PC-9 (cell line): Measurements from ENCODE around the gene OR51B2. TPM values are rescaled to one million over a fixed set of nuclear protein-coding genes. Genes with fewer than 3 reads are reported as not detected.

Experiments
- BruUV-seq: library from RNA; stranded (reverse); fragments of 400-500 nt; replicated peaks from 2 replicates; lab custom pipeline; 2021; lab: Mats Ljungman, UMichigan
- CTCF ChIA-PET: fragments of 300-600 bp; sonication (Branson Sonifier 250); formaldehyde crosslinking; loops from one replicate; lab custom pipeline; 2022; ENCODE audit warnings: antibody characterized with exemption; lab: Charles Lee
- POLR2A ChIA-PET: fragments of 300-600 bp; sonication (Branson Sonifier 250); formaldehyde crosslinking; loops from one replicate; lab custom pipeline; 2022; ENCODE audit warnings: antibody characterized with exemption; ENCODE audit not compliant: unreplicated experiment; lab: Charles Lee
- DNase-seq, 2 experiments: peaks; one replicate each; pipeline versions ENCODE4 v3.0.0 to v3.0.0-alpha.2; 2015 to 2022; ENCODE audit warnings: mixed read lengths in 1 of 2
- H2AFZ ChIP-seq: fragments of 200-600 bp; sonication (generic); 2 replicates; pipeline ENCODE4 v1.8.1; 2017; ENCODE audit warnings: antibody characterized with exemption
- H3F3A ChIP-seq: fragments of 200-600 bp; sonication (generic); 2 replicates; pipeline ENCODE4 v1.8.1; 2017; ENCODE audit warnings: antibody characterized with exemption, mild to moderate bottlenecking, low read depth; ENCODE audit not compliant: insufficient read depth
- H3K27ac ChIP-seq: fragments of 200-600 bp; sonication (generic); 2 replicates; pipeline ENCODE4 v1.6.1; 2016; ENCODE audit warnings: mixed run types
- H3K27me3 ChIP-seq: fragments of 200-600 bp; sonication (generic); 2 replicates; pipeline ENCODE4 v1.6.1; 2016; ENCODE audit warnings: low read depth, mixed run types; ENCODE audit not compliant: insufficient read depth
- H3K36me3 ChIP-seq: fragments of 200-600 bp; sonication (generic); 2 replicates; pipeline ENCODE4 v1.6.1; 2016; ENCODE audit warnings: low read depth, mixed run types
- H3K4me1 ChIP-seq: fragments of 200-600 bp; sonication (generic); replicated peaks from 2 replicates; pipeline ENCODE4 v1.6.1; 2016; ENCODE audit warnings: mixed run types; ENCODE audit not compliant: insufficient read depth
- H3K4me2 ChIP-seq: fragments of 200-600 bp; sonication (generic); 2 replicates; pipeline ENCODE4 v1.6.1; 2017; ENCODE audit warnings: mixed run types
- H3K4me3 ChIP-seq: fragments of 200-600 bp; sonication (generic); 2 replicates; pipeline ENCODE4 v1.6.1; 2016; ENCODE audit warnings: mixed run types
- H3K79me2 ChIP-seq: fragments of 200-600 bp; sonication (generic); 2 replicates; pipeline ENCODE4 v1.6.1; 2017; ENCODE audit warnings: low read depth, mixed run types
- H3K9me2 ChIP-seq: fragments of 200-600 bp; sonication (generic); 2 replicates; pipeline ENCODE4 v1.8.1; 2017; ENCODE audit warnings: mild to moderate bottlenecking; ENCODE audit not compliant: insufficient read depth
- H3K9me3 ChIP-seq: fragments of 200-600 bp; sonication (generic); 2 replicates; pipeline ENCODE4 v1.8.1; 2016; ENCODE audit warnings: low read depth; ENCODE audit not compliant: insufficient read depth
- H4K20me1 ChIP-seq: fragments of 200-600 bp; sonication (generic); 2 replicates; pipeline ENCODE4 v1.8.1; 2017; ENCODE audit not compliant: insufficient read depth
- EZH2 ChIP-seq: fragments of 200-600 bp; sonication (generic); IDR thresholded peaks from 2 replicates; pipeline ENCODE4 v1.8.0; 2017; ENCODE audit warnings: antibody characterized with exemption, low read depth
- intact Hi-C: fragments of 100-400 bp; cut with micrococcal nuclease; formaldehyde crosslinking; loops from one replicate; pipeline ENCODE4 v1.10.0; 2022; ENCODE audit not compliant: unreplicated experiment
- total RNA-seq: library from RNA; stranded (reverse); gene quantifications from 2 replicates; pipeline ENCODE4 v1.2.3, GENCODE V29; 2021
- TF ChIP-seq, protein P1 (sequence below): fragments of 200-600 bp; sonication (generic); conservative IDR thresholded peaks from 2 replicates; pipeline ENCODE4 v1.6.1; 2017; ENCODE audit warnings: mixed run types, antibody characterized with exemption, mild to moderate bottlenecking, moderate library complexity

OR51B2 gene
- total RNA-seq, 1 experiment from 2014 or later = not detected

- H4K20me1 ChIP-seq = no peaks in the 10 kb centered on the region
- BruUV-seq = no TSS peak
- no peaks in the 10 kb centered on the region for H3K36me3 ChIP-seq
- intact Hi-C loops = no loop called here
- TF ChIP-seq EZH2 = no peak
- TF ChIP-seq, protein P1, sequence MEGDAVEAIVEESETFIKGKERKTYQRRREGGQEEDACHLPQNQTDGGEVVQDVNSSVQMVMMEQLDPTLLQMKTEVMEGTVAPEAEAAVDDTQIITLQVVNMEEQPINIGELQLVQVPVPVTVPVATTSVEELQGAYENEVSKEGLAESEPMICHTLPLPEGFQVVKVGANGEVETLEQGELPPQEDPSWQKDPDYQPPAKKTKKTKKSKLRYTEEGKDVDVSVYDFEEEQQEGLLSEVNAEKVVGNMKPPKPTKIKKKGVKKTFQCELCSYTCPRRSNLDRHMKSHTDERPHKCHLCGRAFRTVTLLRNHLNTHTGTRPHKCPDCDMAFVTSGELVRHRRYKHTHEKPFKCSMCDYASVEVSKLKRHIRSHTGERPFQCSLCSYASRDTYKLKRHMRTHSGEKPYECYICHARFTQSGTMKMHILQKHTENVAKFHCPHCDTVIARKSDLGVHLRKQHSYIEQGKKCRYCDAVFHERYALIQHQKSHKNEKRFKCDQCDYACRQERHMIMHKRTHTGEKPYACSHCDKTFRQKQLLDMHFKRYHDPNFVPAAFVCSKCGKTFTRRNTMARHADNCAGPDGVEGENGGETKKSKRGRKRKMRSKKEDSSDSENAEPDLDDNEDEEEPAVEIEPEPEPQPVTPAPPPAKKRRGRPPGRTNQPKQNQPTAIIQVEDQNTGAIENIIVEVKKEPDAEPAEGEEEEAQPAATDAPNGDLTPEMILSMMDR = no peak
- POLR2A ChIA-PET = no interaction called here
- H3K9me2 ChIP-seq = no peaks in the 10 kb centered on the region
- no peak overlapping the region for H3K4me2 ChIP-seq
- CTCF ChIA-PET = no interaction called here
- H3F3A ChIP-seq = no peaks in the 10 kb centered on the region
- no peak overlapping the region for H3K27ac ChIP-seq
- peaks cover under 1% of the 10 kb centered on the region; the same call in 1 of the 2 replicates for H3K4me1 ChIP-seq
- no peak overlapping the region for H2AFZ ChIP-seq
- no peak overlapping the region for H3K4me3 ChIP-seq
- DNase-seq = no peak
- H3K27me3 ChIP-seq = no peaks in the 10 kb centered on the region
- no peaks in the 10 kb centered on the region for H3K79me2 ChIP-seq
- no peaks in the 10 kb centered on the region for H3K9me3 ChIP-seq
Observed at GRCh38 chr11:5275369-5276110, 48.6 kb downstream of the OR51B2 start.

- no peak for DNase-seq
- no peak for TF ChIP-seq EZH2
- TF ChIP-seq, protein P1 = no peak
- H3K9me2 ChIP-seq = no peaks in the 10 kb centered on the region
- H4K20me1 ChIP-seq = no peaks in the 10 kb centered on the region
- H3K27me3 ChIP-seq = no peaks in the 10 kb centered on the region
- H3K27ac ChIP-seq = no peak overlapping the region
- H3K4me1 ChIP-seq = no peaks in the 10 kb centered on the region
- no peak overlapping the region; the same call in 1 of the 2 replicates for H2AFZ ChIP-seq
- intact Hi-C loops = no loop called here
- H3K36me3 ChIP-seq = no peaks in the 10 kb centered on the region
- no peak overlapping the region for H3K4me3 ChIP-seq
- H3K4me2 ChIP-seq = no peak overlapping the region
- BruUV-seq = no TSS peak
- CTCF ChIA-PET = no interaction called here
- H3K9me3 ChIP-seq = no peaks in the 10 kb centered on the region
- H3F3A ChIP-seq = no peaks in the 10 kb centered on the region
- POLR2A ChIA-PET = no interaction called here
- H3K79me2 ChIP-seq = no peaks in the 10 kb centered on the region
Observed at GRCh38 chr11:5274395-5274794, 49.7 kb downstream of the OR51B2 start.

Other genes with a start within 250 kb of the OR51B2 start
- not detected in 2 replicates for gene OR52A5, start 185.9 kb downstream of the OR51B2 start, total RNA-seq
- gene OR52A1, start 169.5 kb downstream of the OR51B2 start, total RNA-seq = not detected in 2 replicates
- not detected in 2 replicates for gene OR51V1, start 123.6 kb downstream of the OR51B2 start, total RNA-seq
- not detected in 2 replicates for gene HBB, start 97.2 kb downstream of the OR51B2 start, total RNA-seq
- gene HBD, start 89.8 kb downstream of the OR51B2 start, total RNA-seq = not detected in 2 replicates
- gene HBG1, start 74.4 kb downstream of the OR51B2 start, total RNA-seq = not detected in 2 replicates
- gene HBG2, start 69.5 kb downstream of the OR51B2 start, total RNA-seq = 0.63 TPM in 1 of 2 replicates, not detected in the other
- gene HBE1, start 54.4 kb downstream of the OR51B2 start, total RNA-seq = 1.4 and 2.4 TPM in 2 replicates
- gene OR51B4, start 22.4 kb downstream of the OR51B2 start, total RNA-seq = not detected in 2 replicates
- gene OR51B5, start 19.2 kb upstream of the OR51B2 start, total RNA-seq = 1.2 and 2.7 TPM in 2 replicates
- gene OR51B6, start 27.2 kb upstream of the OR51B2 start, total RNA-seq = not detected in 2 replicates
- not detected in 2 replicates for gene OR51M1, start 59.5 kb upstream of the OR51B2 start, total RNA-seq
- gene OR51Q1, start 97.8 kb upstream of the OR51B2 start, total RNA-seq = not detected in 2 replicates
- gene OR51I1, start 117.2 kb upstream of the OR51B2 start, total RNA-seq = not detected in 2 replicates
- not detected in 2 replicates for gene OR51I2, start 125.0 kb upstream of the OR51B2 start, total RNA-seq
- not detected in 2 replicates for gene OR52D1, start 164.4 kb upstream of the OR51B2 start, total RNA-seq
- gene UBQLN3, start 185.7 kb upstream of the OR51B2 start, total RNA-seq = not detected in 2 replicates
- gene UBQLNL, start 192.4 kb upstream of the OR51B2 start, total RNA-seq = 0.15 TPM in 1 of 2 replicates, not detected in the other
- not detected in 2 replicates for gene OR52H1, start 224.2 kb upstream of the OR51B2 start, total RNA-seq